NCI-H446 treated with DMSO at 0.1 percent for 48 hours (cell line): ENCODE measurements around the gene MYBPHL.

Experiments
- DNase-seq: peaks from one replicate; lab custom pipeline; 2025; lab: John Stamatoyannopoulos, UW

MYBPHL gene

GRCh38 chr1:109252893-109253802, 53.7 kb downstream of the MYBPHL start:
- DNase-seq = peak; percentile 94

- DNase-seq = no peak
Observed at GRCh38 chr1:109252167-109252892, 54.5 kb downstream of the MYBPHL start.

GRCh38 chr1:109251277-109252166, 55.3 kb downstream of the MYBPHL start:
- DNase-seq = no peak

GRCh38 chr1:109250454-109251276, 56.1 kb downstream of the MYBPHL start:
- DNase-seq = no peak

GRCh38 chr1:109249654-109250401, 57.0 kb downstream of the MYBPHL start:
- no peak for DNase-seq

GRCh38 chr1:109248797-109249629, 57.8 kb downstream of the MYBPHL start, which contains the start of gene CELSR2:
Gene CELSR2, plus strand, starts transcription at chr1:109249539. Its CDS starts 541 bp downstream, at chr1:109250080.
- DNase-seq = peak; percentile 53

GRCh38 chr1:109248444-109248796, 58.4 kb downstream of the MYBPHL start:
- no peak for DNase-seq

- DNase-seq = no peak
Observed at GRCh38 chr1:109247401-109248365, 59.1 kb downstream of the MYBPHL start.

GRCh38 chr1:109246141-109246551, 60.7 kb downstream of the MYBPHL start:
- DNase-seq = no peak

- peak; percentile 71 for DNase-seq
Observed at GRCh38 chr1:109243860-109244552, 62.8 kb downstream of the MYBPHL start.

GRCh38 chr1:109243221-109243620, 63.6 kb downstream of the MYBPHL start:
- no peak for DNase-seq

- DNase-seq = peak; percentile 77
Observed at GRCh38 chr1:109242387-109242786, 64.4 kb downstream of the MYBPHL start.
